Vagina (tissue), 2 donors: ENCODE data around the gene TTC8. TPM values are rescaled to one million over a fixed set of nuclear protein-coding genes. Genes with fewer than 3 reads are reported as not detected.

Source experiments
- DNase-seq, 2 donors: peaks; one replicate each; pipeline ENCODE4 v3.0.0-alpha.2; 2017; ENCODE audit errors: extremely low spot score in 2 of 2
- H3K27ac ChIP-seq: fragments of 200-600 bp; sonication (generic); one replicate; pipeline ENCODE4 v1.5.1; 2019
- H3K27me3 ChIP-seq: fragments of 200-600 bp; sonication (generic); one replicate; pipeline ENCODE4 v1.5.1; 2019
- H3K36me3 ChIP-seq, 2 donors: fragments of 200-600 bp; sonication (generic); one replicate each; pipeline ENCODE4 v1.5.1; 2017 to 2019
- H3K4me1 ChIP-seq: fragments of 200-600 bp; sonication (generic); one replicate; pipeline ENCODE4 v1.5.1; 2019
- H3K4me3 ChIP-seq, 2 donors: fragments of 200-600 bp; sonication (generic); 1 replicate in 1 of 2; 2 replicates in 1 of 2; pipeline ENCODE4 v1.5.1; 2016 to 2019
- H3K9me3 ChIP-seq: fragments of 200-600 bp; sonication (generic); one replicate; pipeline ENCODE4 v1.5.1; 2019
- CTCF ChIP-seq, 3 experiments: fragments of 450-650 bp in 2 of 3; fragments of 200-600 bp in 1 of 3; sonication (generic) in 1 of 3; IDR thresholded peaks; one replicate each; pipeline ENCODE4 v1.5.1; 2017 to 2019; ENCODE audit warnings: antibody characterized with exemption in 3 of 3, mild to moderate bottlenecking in 2 of 3, moderate library complexity in 2 of 3
- POLR2A ChIP-seq, 2 donors: fragments of 450-650 bp; IDR thresholded peaks; one replicate each; pipeline ENCODE4 v1.6.1; 2017; ENCODE audit warnings: antibody characterized with exemption in 2 of 2, mild to moderate bottlenecking in 2 of 2, moderate library complexity in 2 of 2
- POLR2AphosphoS5 ChIP-seq, 2 donors: sonication (generic); formaldehyde crosslinking; IDR thresholded peaks; one replicate each; pipeline ENCODE4 v1.9.0; 2017; ENCODE audit warnings: antibody characterized with exemption in 2 of 2, mild to moderate bottlenecking in 2 of 2, low read depth in 1 of 2; ENCODE audit not compliant: insufficient read depth in 1 of 2
- intact Hi-C: fragments of 100-400 bp; cut with DNase I; formaldehyde crosslinking; loops from one replicate; pipeline ENCODE4 v1.15.1; 2023
- total RNA-seq: library from RNA; depleted of rRNA; stranded (reverse); fragments of >200 nt; gene quantifications from one replicate; pipeline ENCODE4 v1.2.3, GENCODE V29; 2016

TTC8 gene
- total RNA-seq, 1 donor from 2014 or later, result 10.1 TPM

GRCh38 chr14:88863167-88863566 lies 38.7 kb downstream of the TTC8 start:
- Histone ChIP-seq H3K27me3 (no peaks in the 10 kb centered on the region), H3K9me3 (no peaks in the 10 kb centered on the region), H3K4me3 (no peak overlapping the region), H3K27ac (no peak overlapping the region), H3K36me3 (peaks cover 5 to 22% of the 10 kb centered on the region in 2 donors), H3K4me1 (no peaks in the 10 kb centered on the region)
- no peak for DNase-seq
- TF ChIP-seq POLR2AphosphoS5 (IDR thresholded peaks at IDR 0.05; ENCODE audit: insufficient read depth in 1 of 2, low read depth in 1 of 2), result no peak
- no peak for TF ChIP-seq POLR2A (IDR thresholded peaks at IDR 0.05)
- no peak for TF ChIP-seq CTCF (IDR thresholded peaks at IDR 0.05)
- intact Hi-C loops, result no loop called here

- DNase-seq, result no peak
- no peaks in the 10 kb centered on the region for H3K27me3 ChIP-seq
- intact Hi-C loops, result no loop called here
- no peaks in the 10 kb centered on the region for H3K4me1 ChIP-seq
- no peak overlapping the region for H3K27ac ChIP-seq
- H3K4me3 ChIP-seq, result no peak overlapping the region
- H3K36me3 ChIP-seq, result peaks cover 5 to 18% of the 10 kb centered on the region in 2 donors
- no peak for TF ChIP-seq CTCF (IDR thresholded peaks at IDR 0.05)
- TF ChIP-seq POLR2A (IDR thresholded peaks at IDR 0.05), result no peak
- no peak for TF ChIP-seq POLR2AphosphoS5 (IDR thresholded peaks at IDR 0.05; ENCODE audit: insufficient read depth in 1 of 2, low read depth in 1 of 2)
- no peaks in the 10 kb centered on the region for H3K9me3 ChIP-seq
These were observed 39.7 kb downstream of the TTC8 start for GRCh38 chr14:88864198-88864597.

- TF ChIP-seq POLR2A (IDR thresholded peaks at IDR 0.05) (no peak), CTCF (IDR thresholded peaks at IDR 0.05) (no peak), POLR2AphosphoS5 (IDR thresholded peaks at IDR 0.05; ENCODE audit: insufficient read depth in 1 of 2, low read depth in 1 of 2) (no peak)
- Histone ChIP-seq H3K4me3 (no peak overlapping the region), H3K4me1 (no peaks in the 10 kb centered on the region), H3K27me3 (no peaks in the 10 kb centered on the region), H3K9me3 (no peaks in the 10 kb centered on the region), H3K27ac (no peak overlapping the region), H3K36me3 (peaks cover 5 to 13% of the 10 kb centered on the region in 2 donors)
- no peak for DNase-seq
- intact Hi-C loops, result no loop called here
These were observed 41.9 kb downstream of the TTC8 start for GRCh38 chr14:88866305-88866704.

- intact Hi-C loops, result no loop called here
- DNase-seq, result no peak
- peaks cover 0 to 8% of the 10 kb centered on the region in 2 donors for H3K36me3 ChIP-seq
- H3K27ac ChIP-seq, result no peak overlapping the region
- no peaks in the 10 kb centered on the region for H3K9me3 ChIP-seq
- H3K27me3 ChIP-seq, result no peaks in the 10 kb centered on the region
- H3K4me1 ChIP-seq, result no peaks in the 10 kb centered on the region
- H3K4me3 ChIP-seq, result no peak overlapping the region
- TF ChIP-seq CTCF (IDR thresholded peaks at IDR 0.05) (no peak), POLR2A (IDR thresholded peaks at IDR 0.05) (no peak), POLR2AphosphoS5 (IDR thresholded peaks at IDR 0.05; ENCODE audit: insufficient read depth in 1 of 2, low read depth in 1 of 2) (no peak)
These were observed 44.2 kb downstream of the TTC8 start for GRCh38 chr14:88868558-88869159.

GRCh38 chr14:88870777-88871176 lies 46.3 kb downstream of the TTC8 start:
- Histone ChIP-seq H3K27ac (no peak overlapping the region), H3K9me3 (no peaks in the 10 kb centered on the region), H3K36me3 (peaks cover 0 to 8% of the 10 kb centered on the region in 2 donors), H3K4me3 (no peak overlapping the region), H3K4me1 (no peaks in the 10 kb centered on the region), H3K27me3 (no peaks in the 10 kb centered on the region)
- no peak for DNase-seq
- intact Hi-C loops, result no loop called here
- TF ChIP-seq CTCF (IDR thresholded peaks at IDR 0.05) (no peak), POLR2A (IDR thresholded peaks at IDR 0.05) (no peak), POLR2AphosphoS5 (IDR thresholded peaks at IDR 0.05; ENCODE audit: insufficient read depth in 1 of 2, low read depth in 1 of 2) (no peak)
